ENCODE results near the gene WLS. TPM values are rescaled to one million over a fixed set of nuclear protein-coding genes. Genes with fewer than 3 reads are reported as not detected.

Gene WLS
- total and polyA plus RNA-seq, 3 experiments from 2014 or later = not detected

GRCh38 chr1:68211761-68212380 lies 20.5 kb downstream of the WLS start:
- ChIA-PET POLR2A (no interaction called here), CTCF (no interaction called here)
- Histone ChIP-seq H3K27ac (ENCODE audit: low read depth, low read length) (no peak overlapping the region), H3K4me1 (ENCODE audit: insufficient read depth, low read length) (no peaks in the 10 kb centered on the region), H3K36me3 (ENCODE audit: insufficient read depth, low read length) (no peaks in the 10 kb centered on the region), H3K4me3 (ENCODE audit: low read length) (no peak overlapping the region), H3K9me3 (ENCODE audit: low read length) (no peaks in the 10 kb centered on the region), H3K27me3 (ENCODE audit: insufficient read depth, low read length, poor library complexity, severe bottlenecking) (no peaks in the 10 kb centered on the region)
- Mint-ChIP-seq H3K27me3 (no peaks in the 10 kb centered on the region), H3K27ac (no peak overlapping the region), H3K36me3 (no peaks in the 10 kb centered on the region), H3K4me3 (no peak overlapping the region), H3K4me1 (no peaks in the 10 kb centered on the region), H3K9me3 (peaks cover 0 to 3% (median 0%) of the 10 kb centered on the region in 5 donors)
- no peak for DNase-seq

GRCh38 chr1:68210829-68211228 lies 21.5 kb downstream of the WLS start:
- Histone ChIP-seq H3K9me3 (ENCODE audit: low read length) (no peaks in the 10 kb centered on the region), H3K27ac (ENCODE audit: low read depth, low read length) (no peak overlapping the region), H3K4me1 (ENCODE audit: insufficient read depth, low read length) (no peaks in the 10 kb centered on the region), H3K36me3 (ENCODE audit: insufficient read depth, low read length) (no peaks in the 10 kb centered on the region), H3K4me3 (ENCODE audit: low read length) (no peak overlapping the region), H3K27me3 (ENCODE audit: insufficient read depth, low read length, poor library complexity, severe bottlenecking) (no peaks in the 10 kb centered on the region)
- H3K36me3 Mint-ChIP-seq = no peaks in the 10 kb centered on the region
- no peak overlapping the region for H3K4me3 Mint-ChIP-seq
- peaks cover 0 to 3% (median 0%) of the 10 kb centered on the region in 5 donors for H3K9me3 Mint-ChIP-seq
- DNase-seq = no peak
- ChIA-PET POLR2A (no interaction called here), CTCF (no interaction called here)
- no peaks in the 10 kb centered on the region for H3K4me1 Mint-ChIP-seq
- no peaks in the 10 kb centered on the region for H3K27me3 Mint-ChIP-seq
- H3K27ac Mint-ChIP-seq = no peak overlapping the region

GRCh38 chr1:68210027-68210426 lies 22.3 kb downstream of the WLS start:
- Mint-ChIP-seq H3K4me3 (no peak overlapping the region), H3K4me1 (no peaks in the 10 kb centered on the region), H3K27ac (no peak overlapping the region), H3K27me3 (no peaks in the 10 kb centered on the region), H3K9me3 (peaks cover 0 to 3% (median 0%) of the 10 kb centered on the region in 5 donors), H3K36me3 (no peaks in the 10 kb centered on the region)
- no peak for DNase-seq
- Histone ChIP-seq H3K27me3 (ENCODE audit: insufficient read depth, low read length, poor library complexity, severe bottlenecking) (no peaks in the 10 kb centered on the region), H3K27ac (ENCODE audit: low read depth, low read length) (no peak overlapping the region), H3K4me1 (ENCODE audit: insufficient read depth, low read length) (no peaks in the 10 kb centered on the region), H3K9me3 (ENCODE audit: low read length) (no peaks in the 10 kb centered on the region), H3K36me3 (ENCODE audit: insufficient read depth, low read length) (no peaks in the 10 kb centered on the region), H3K4me3 (ENCODE audit: low read length) (no peak overlapping the region)
- ChIA-PET CTCF (no interaction called here), POLR2A (no interaction called here)

GRCh38 chr1:68206848-68207689 lies 25.3 kb downstream of the WLS start:
- peaks cover 0 to 5% (median 0%) of the 10 kb centered on the region in 5 donors for H3K9me3 Mint-ChIP-seq
- H3K36me3 ChIP-seq (ENCODE audit: insufficient read depth, low read length) = no peaks in the 10 kb centered on the region
- ChIA-PET CTCF (no interaction called here), POLR2A (no interaction called here)
- no peak overlapping the region for H3K4me3 Mint-ChIP-seq
- no peak for DNase-seq
- H3K27ac ChIP-seq (ENCODE audit: low read depth, low read length) = no peak overlapping the region
- no peak overlapping the region for H3K4me3 ChIP-seq (ENCODE audit: low read length)
- no peaks in the 10 kb centered on the region for H3K4me1 ChIP-seq (ENCODE audit: insufficient read depth, low read length)
- no peaks in the 10 kb centered on the region for H3K27me3 ChIP-seq (ENCODE audit: insufficient read depth, low read length, poor library complexity, severe bottlenecking)
- H3K27me3 Mint-ChIP-seq = no peaks in the 10 kb centered on the region
- H3K9me3 ChIP-seq (ENCODE audit: low read length) = no peaks in the 10 kb centered on the region
- H3K27ac Mint-ChIP-seq = no peak overlapping the region
- no peaks in the 10 kb centered on the region for H3K36me3 Mint-ChIP-seq
- no peaks in the 10 kb centered on the region for H3K4me1 Mint-ChIP-seq

- DNase-seq = no peak
- Mint-ChIP-seq H3K9me3 (peaks cover 0 to 5% (median 0%) of the 10 kb centered on the region in 5 donors), H3K27ac (no peak overlapping the region), H3K4me3 (no peak overlapping the region), H3K4me1 (no peaks in the 10 kb centered on the region), H3K36me3 (no peaks in the 10 kb centered on the region), H3K27me3 (no peaks in the 10 kb centered on the region)
- Histone ChIP-seq H3K4me1 (ENCODE audit: insufficient read depth, low read length) (no peaks in the 10 kb centered on the region), H3K9me3 (ENCODE audit: low read length) (no peaks in the 10 kb centered on the region), H3K27ac (ENCODE audit: low read depth, low read length) (no peak overlapping the region), H3K36me3 (ENCODE audit: insufficient read depth, low read length) (no peaks in the 10 kb centered on the region), H3K27me3 (ENCODE audit: insufficient read depth, low read length, poor library complexity, severe bottlenecking) (no peaks in the 10 kb centered on the region), H3K4me3 (ENCODE audit: low read length) (no peak overlapping the region)
- POLR2A ChIA-PET = no interaction called here
- CTCF ChIA-PET = no interaction called here
Measured at GRCh38 chr1:68205794-68206358, 26.4 kb downstream of the WLS start.

- Mint-ChIP-seq H3K9me3 (peaks cover 0 to 5% (median 0%) of the 10 kb centered on the region in 5 donors), H3K4me3 (no peak overlapping the region), H3K27me3 (no peaks in the 10 kb centered on the region), H3K27ac (no peak overlapping the region), H3K36me3 (no peaks in the 10 kb centered on the region), H3K4me1 (no peaks in the 10 kb centered on the region)
- ChIA-PET POLR2A (no interaction called here), CTCF (no interaction called here)
- H3K27ac ChIP-seq (ENCODE audit: low read depth, low read length) = no peak overlapping the region
- no peaks in the 10 kb centered on the region for H3K9me3 ChIP-seq (ENCODE audit: low read length)
- H3K4me3 ChIP-seq (ENCODE audit: low read length) = no peak overlapping the region
- DNase-seq = no peak
- H3K4me1 ChIP-seq (ENCODE audit: insufficient read depth, low read length) = no peaks in the 10 kb centered on the region
- H3K27me3 ChIP-seq (ENCODE audit: insufficient read depth, low read length, poor library complexity, severe bottlenecking) = no peaks in the 10 kb centered on the region
- H3K36me3 ChIP-seq (ENCODE audit: insufficient read depth, low read length) = no peaks in the 10 kb centered on the region
Measured at GRCh38 chr1:68204977-68205630, 27.2 kb downstream of the WLS start.

GRCh38 chr1:68202239-68202832 lies 30.0 kb downstream of the WLS start:
- H3K9me3 ChIP-seq (ENCODE audit: low read length) = no peaks in the 10 kb centered on the region
- CTCF ChIA-PET = no interaction called here

More at GRCh38 chr1:68202239-68202832, 30.0 kb downstream of the WLS start:
- Mint-ChIP-seq H3K36me3 (no peaks in the 10 kb centered on the region), H3K4me1 (no peaks in the 10 kb centered on the region), H3K27ac (no peak overlapping the region), H3K27me3 (peaks cover 0 to 3% of the 10 kb centered on the region in 2 donors), H3K9me3 (peaks cover 0 to 1% (median 0%) of the 10 kb centered on the region in 5 donors), H3K4me3 (no peak overlapping the region)
- H3K4me1 ChIP-seq (ENCODE audit: insufficient read depth, low read length) = no peaks in the 10 kb centered on the region
- DNase-seq = no peak
- POLR2A ChIA-PET = no interaction called here
- no peak overlapping the region for H3K4me3 ChIP-seq (ENCODE audit: low read length)
- no peaks in the 10 kb centered on the region for H3K36me3 ChIP-seq (ENCODE audit: insufficient read depth, low read length)
- H3K27me3 ChIP-seq (ENCODE audit: insufficient read depth, low read length, poor library complexity, severe bottlenecking) = no peaks in the 10 kb centered on the region
- H3K27ac ChIP-seq (ENCODE audit: low read depth, low read length) = no peak overlapping the region
